GM21447 (cell line): ENCODE measurements around the gene APOL4.
"Not testable (repeated sequence)": the region's sequence is repeated elsewhere in the genome, so short reads cannot be mapped to it uniquely, and the experiment has no call there.

Experiments used
- ATAC-seq: cut with Tn5 transposase; IDR thresholded peaks from one replicate; pipeline ENCODE4 v1.9.1; 2021; ENCODE audit not compliant: unreplicated experiment

The APOL4 gene

GRCh38 chr22:36187862-36188261 lies 13.7 kb downstream of the APOL4 start:
- ATAC-seq = not testable (repeated sequence)

- ATAC-seq = no peak
Measured at GRCh38 chr22:36185828-36186624, 15.6 kb downstream of the APOL4 start.

- ATAC-seq = no peak
Measured at GRCh38 chr22:36184433-36185025, 17.1 kb downstream of the APOL4 start.

GRCh38 chr22:36183446-36183845 lies 18.2 kb downstream of the APOL4 start:
- ATAC-seq = no peak

- ATAC-seq = no peak
Measured at GRCh38 chr22:36182857-36183256, 18.8 kb downstream of the APOL4 start.

- ATAC-seq = no peak
Measured at GRCh38 chr22:36182056-36182455, 19.6 kb downstream of the APOL4 start.

GRCh38 chr22:36180928-36181327 lies 20.7 kb downstream of the APOL4 start:
- no peak for ATAC-seq

- no peak for ATAC-seq
Measured at GRCh38 chr22:36180038-36180880, 21.4 kb downstream of the APOL4 start.

GRCh38 chr22:36177160-36177559 lies 24.4 kb downstream of the APOL4 start:
- no peak for ATAC-seq

GRCh38 chr22:36175892-36176291 lies 25.7 kb downstream of the APOL4 start:
- no peak for ATAC-seq

- no peak for ATAC-seq
Measured at GRCh38 chr22:36171941-36172340, 29.7 kb downstream of the APOL4 start.

- ATAC-seq = no peak
Measured at GRCh38 chr22:36166518-36167220, 34.9 kb downstream of the APOL4 start.

- ATAC-seq = no peak
Measured at GRCh38 chr22:36166086-36166485, 35.5 kb downstream of the APOL4 start.

GRCh38 chr22:36165141-36165540 lies 36.5 kb downstream of the APOL4 start:
- no peak for ATAC-seq

GRCh38 chr22:36164621-36165020 lies 37.0 kb downstream of the APOL4 start:
- ATAC-seq = no peak

GRCh38 chr22:36163497-36163896 lies 38.1 kb downstream of the APOL4 start:
- ATAC-seq = no peak

- no peak for ATAC-seq
Measured at GRCh38 chr22:36162127-36163034, 39.2 kb downstream of the APOL4 start.

GRCh38 chr22:36161793-36162126 lies 39.8 kb downstream of the APOL4 start:
- not testable (repeated sequence) for ATAC-seq

GRCh38 chr22:36160499-36160942 lies 41.1 kb downstream of the APOL4 start, which contains the start of gene APOL3:
APOL3 (minus strand) TSS chr22:36160755; CDS start chr22:36149055, 11,700 bp downstream.
- ATAC-seq = no peak
